GM20000 (cell line): Measurements from ENCODE around the gene RP9.
A peak's percentile ranks its signal among the peaks of the same experiment; 100 is the strongest.

ENCODE experiments used
- DNase-seq: peaks from one replicate; pipeline ENCODE4 v3.0.0; 2012; ENCODE audit warnings: low spot score
- CTCF ChIP-seq: IDR thresholded peaks from 2 replicates; pipeline ENCODE4 v1.5.1; 2012; ENCODE audit warnings: mild to moderate bottlenecking, control low read depth; ENCODE audit errors: extremely low read depth, missing control alignments

Gene RP9

DNA sequence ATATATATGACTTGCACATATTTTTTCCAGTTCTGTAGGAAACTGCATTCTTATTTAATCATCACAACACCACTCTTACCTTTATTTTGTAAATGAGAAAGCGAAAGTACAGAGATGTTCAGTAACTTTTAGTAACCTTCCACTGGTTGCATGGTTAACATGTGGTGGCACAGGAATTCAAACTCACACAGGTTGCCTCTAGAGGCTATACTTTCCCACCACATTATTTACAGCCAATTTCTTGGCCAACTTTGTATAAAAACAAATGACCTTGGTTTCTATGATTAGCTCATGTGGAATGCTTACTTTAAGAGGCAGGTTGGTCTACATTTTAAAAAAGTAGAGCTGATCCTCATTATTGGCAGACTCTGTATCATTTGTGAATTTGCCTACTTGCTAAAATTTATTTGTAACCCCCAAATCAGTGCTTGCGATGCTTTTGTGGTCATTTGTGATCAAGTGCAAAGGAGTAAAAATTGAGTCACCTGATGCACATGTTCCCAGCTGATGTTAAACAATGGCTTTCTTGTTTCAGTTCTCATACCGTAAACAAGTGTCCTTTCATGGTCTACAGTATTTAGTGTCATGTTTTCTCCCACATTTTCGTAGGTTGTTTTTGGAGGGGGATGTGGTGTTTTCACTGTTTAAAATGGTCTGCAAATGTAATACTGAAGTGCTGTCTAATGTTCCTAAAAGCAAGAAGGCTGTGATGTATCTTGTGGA is 35.0 kb upstream of the RP9 start:
- peak; percentile 12 for DNase-seq
- TF ChIP-seq CTCF, result no peak

- DNase-seq, result no peak
- TF ChIP-seq CTCF, result no peak
Observed at GRCh38 chr7:33142585-33142984, 33.4 kb upstream of the RP9 start.

DNA sequence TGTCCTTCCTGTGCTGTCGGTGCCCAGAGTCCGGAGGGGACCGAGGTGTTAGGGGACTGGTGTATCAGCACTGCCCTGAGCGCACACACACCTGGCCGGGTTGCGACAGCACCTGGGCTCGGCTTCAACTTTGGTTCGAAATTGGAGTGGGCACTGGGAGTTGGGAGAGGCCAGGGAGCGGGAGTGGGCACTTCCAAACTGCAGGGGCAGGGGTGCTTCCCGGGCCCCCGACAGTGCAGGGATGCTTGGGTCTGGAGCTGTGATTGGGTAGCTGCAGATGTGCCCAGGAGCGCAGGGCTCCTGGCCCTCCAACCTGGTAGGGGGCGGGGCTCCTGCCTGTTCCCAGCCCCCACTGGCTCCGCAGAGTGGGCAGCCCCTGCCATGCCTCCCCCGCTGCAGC is 27.9 kb upstream of the RP9 start:
- DNase-seq, result no peak
- no peak for TF ChIP-seq CTCF

- TF ChIP-seq CTCF, result no peak
- DNase-seq, result no peak
Observed at GRCh38 chr7:33130184-33130583, 21.0 kb upstream of the RP9 start.

GRCh38 chr7:33129806-33130153 is 20.6 kb upstream of the RP9 start:
- no peak for TF ChIP-seq CTCF

GRCh38 chr7:33128990-33129805 is 20.0 kb upstream of the RP9 start, which contains the start of gene BBS9:
Gene BBS9 (plus strand): TSS chr7:33129564. CDS start chr7:33146253, 16,689 bp downstream.
- DNase-seq, result peak; percentile 94

More at GRCh38 chr7:33129806-33130153, 20.6 kb upstream of the RP9 start:
- DNase-seq, result peak; percentile 20

More at GRCh38 chr7:33128990-33129805, 20.0 kb upstream of the RP9 start, which contains the start of gene BBS9:
- TF ChIP-seq CTCF, result no peak
